ENCODE data around the gene TTC28.
"Not testable (repeated sequence)": the region's sequence is repeated elsewhere in the genome, so short reads cannot be mapped to it uniquely, and the experiment has no call there.

- TF ChIP-seq, protein P1, sequence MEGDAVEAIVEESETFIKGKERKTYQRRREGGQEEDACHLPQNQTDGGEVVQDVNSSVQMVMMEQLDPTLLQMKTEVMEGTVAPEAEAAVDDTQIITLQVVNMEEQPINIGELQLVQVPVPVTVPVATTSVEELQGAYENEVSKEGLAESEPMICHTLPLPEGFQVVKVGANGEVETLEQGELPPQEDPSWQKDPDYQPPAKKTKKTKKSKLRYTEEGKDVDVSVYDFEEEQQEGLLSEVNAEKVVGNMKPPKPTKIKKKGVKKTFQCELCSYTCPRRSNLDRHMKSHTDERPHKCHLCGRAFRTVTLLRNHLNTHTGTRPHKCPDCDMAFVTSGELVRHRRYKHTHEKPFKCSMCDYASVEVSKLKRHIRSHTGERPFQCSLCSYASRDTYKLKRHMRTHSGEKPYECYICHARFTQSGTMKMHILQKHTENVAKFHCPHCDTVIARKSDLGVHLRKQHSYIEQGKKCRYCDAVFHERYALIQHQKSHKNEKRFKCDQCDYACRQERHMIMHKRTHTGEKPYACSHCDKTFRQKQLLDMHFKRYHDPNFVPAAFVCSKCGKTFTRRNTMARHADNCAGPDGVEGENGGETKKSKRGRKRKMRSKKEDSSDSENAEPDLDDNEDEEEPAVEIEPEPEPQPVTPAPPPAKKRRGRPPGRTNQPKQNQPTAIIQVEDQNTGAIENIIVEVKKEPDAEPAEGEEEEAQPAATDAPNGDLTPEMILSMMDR (IDR thresholded peaks at IDR 0.05; ENCODE audit: insufficient read depth, low read length, poor library complexity, severe bottlenecking) = not testable (repeated sequence)
- not testable (repeated sequence) for TF ChIP-seq EZH2phosphoT487 (conservative IDR thresholded peaks at IDR 0.05; ENCODE audit: low read length)
Observed at GRCh38 chr22:28467055-28467454, 212.6 kb downstream of the TTC28 start.

Data from SU-DHL-6 (cell line).